HG02588 (cell line): ENCODE measurements around the gene MOSMO.
"Not testable (repeated sequence)": the region's sequence is repeated elsewhere in the genome, so short reads cannot be mapped to it uniquely, and the experiment has no call there.

Experiments used
- ATAC-seq: cut with Tn5 transposase; IDR thresholded peaks from one replicate; pipeline ENCODE4 v1.9.1; 2021; ENCODE audit warnings: mild to moderate bottlenecking, moderate library complexity; ENCODE audit not compliant: unreplicated experiment

The MOSMO gene

GRCh38 chr16:22001591-22001990, 6.3 kb upstream of the MOSMO start:
- ATAC-seq: no peak

GRCh38 chr16:22002047-22002446, 5.9 kb upstream of the MOSMO start:
- ATAC-seq: not testable (repeated sequence)

GRCh38 chr16:22003195-22003594, 4.7 kb upstream of the MOSMO start:
- no peak for ATAC-seq

- ATAC-seq: no peak
These were observed 3.6 kb upstream of the MOSMO start for GRCh38 chr16:22004341-22004740.

GRCh38 chr16:22005746-22006145, 2.2 kb upstream of the MOSMO start:
- ATAC-seq: no peak

- no peak for ATAC-seq
These were observed 1.3 kb upstream of the MOSMO start for GRCh38 chr16:22006636-22007035.

- ATAC-seq: no peak
These were observed 777 bp upstream of the MOSMO start for GRCh38 chr16:22007159-22007508.

- no peak for ATAC-seq
These were observed 526 bp downstream of the MOSMO start for GRCh38 chr16:22008215-22009059.

GRCh38 chr16:22010902-22011301, 3.0 kb downstream of the MOSMO start:
- ATAC-seq: no peak

- ATAC-seq: no peak
These were observed 4.3 kb downstream of the MOSMO start for GRCh38 chr16:22012241-22012640.

- ATAC-seq: no peak
These were observed 5.6 kb downstream of the MOSMO start for GRCh38 chr16:22013486-22013885.

- ATAC-seq: no peak
These were observed 6.5 kb downstream of the MOSMO start for GRCh38 chr16:22014271-22014873.

- ATAC-seq: no peak
These were observed 9.0 kb downstream of the MOSMO start for GRCh38 chr16:22016927-22017326.

- ATAC-seq: no peak
These were observed 10.6 kb downstream of the MOSMO start for GRCh38 chr16:22018559-22018958.

- no peak for ATAC-seq
These were observed 14.2 kb downstream of the MOSMO start for GRCh38 chr16:22022151-22022550.

- ATAC-seq: no peak
These were observed 15.6 kb downstream of the MOSMO start for GRCh38 chr16:22023505-22023904.

- ATAC-seq: not testable (repeated sequence)
These were observed 16.9 kb downstream of the MOSMO start for GRCh38 chr16:22024785-22025184.

- ATAC-seq: no peak
These were observed 19.7 kb downstream of the MOSMO start for GRCh38 chr16:22027633-22028032.

- ATAC-seq: no peak
These were observed 21.7 kb downstream of the MOSMO start for GRCh38 chr16:22029632-22030031.

- ATAC-seq: no peak
These were observed 22.3 kb downstream of the MOSMO start for GRCh38 chr16:22030087-22030812.

- no peak for ATAC-seq
These were observed 23.7 kb downstream of the MOSMO start for GRCh38 chr16:22031483-22032083.
